COR-L47 (cell line): Measurements from ENCODE around the gene RAB11FIP5.
"Not testable (repeated sequence)": the region's sequence is repeated elsewhere in the genome, so short reads cannot be mapped to it uniquely, and the experiment has no call there.

Experiments used
- DNase-seq: peaks from one replicate; lab custom pipeline; 2025; lab: John Stamatoyannopoulos, UW

The RAB11FIP5 gene

GRCh38 chr2:73110168-73111072, 2.3 kb downstream of the RAB11FIP5 start:
- DNase-seq: no peak

- no peak for DNase-seq
These were observed 3.1 kb downstream of the RAB11FIP5 start for GRCh38 chr2:73109431-73110167.

- DNase-seq: no peak
These were observed 5.4 kb downstream of the RAB11FIP5 start for GRCh38 chr2:73107211-73107926.

- no peak for DNase-seq
These were observed 6.0 kb downstream of the RAB11FIP5 start for GRCh38 chr2:73106791-73107190.

- no peak for DNase-seq
These were observed 7.2 kb downstream of the RAB11FIP5 start for GRCh38 chr2:73105511-73105971.

- DNase-seq: no peak
These were observed 7.8 kb downstream of the RAB11FIP5 start for GRCh38 chr2:73104933-73105332.

- DNase-seq: peak; percentile 18
These were observed 9.7 kb downstream of the RAB11FIP5 start for GRCh38 chr2:73103018-73103542.

- DNase-seq: no peak
These were observed 11.0 kb downstream of the RAB11FIP5 start for GRCh38 chr2:73101626-73102256.

- no peak for DNase-seq
These were observed 11.8 kb downstream of the RAB11FIP5 start for GRCh38 chr2:73100956-73101355.

GRCh38 chr2:73099486-73099885, 13.3 kb downstream of the RAB11FIP5 start:
- no peak for DNase-seq

- DNase-seq: no peak
These were observed 16.8 kb downstream of the RAB11FIP5 start for GRCh38 chr2:73095910-73096309.

GRCh38 chr2:73093601-73094218, 19.0 kb downstream of the RAB11FIP5 start:
- DNase-seq: not testable (repeated sequence)

GRCh38 chr2:73092146-73092783, 20.5 kb downstream of the RAB11FIP5 start:
- DNase-seq: no peak

- DNase-seq: no peak
These were observed 21.1 kb downstream of the RAB11FIP5 start for GRCh38 chr2:73091696-73092095.

GRCh38 chr2:73091164-73091563, 21.6 kb downstream of the RAB11FIP5 start:
- DNase-seq: no peak

- no peak for DNase-seq
These were observed 23.3 kb downstream of the RAB11FIP5 start for GRCh38 chr2:73089270-73090030.

- no peak for DNase-seq
These were observed 24.0 kb downstream of the RAB11FIP5 start for GRCh38 chr2:73088703-73089102.

- no peak for DNase-seq
These were observed 24.5 kb downstream of the RAB11FIP5 start for GRCh38 chr2:73088211-73088610.

- DNase-seq: no peak
These were observed 25.4 kb downstream of the RAB11FIP5 start for GRCh38 chr2:73087311-73087710.

- peak; percentile 66 for DNase-seq
These were observed 27.1 kb downstream of the RAB11FIP5 start for GRCh38 chr2:73085691-73086090.
